Esophagus (tissue), 2 donors: ENCODE data around the gene C1QTNF8. TPM values are rescaled to one million over a fixed set of nuclear protein-coding genes. Genes with fewer than 3 reads are reported as not detected.

Source experiments
- H3K27ac ChIP-seq, 2 donors: one replicate each; pipeline ENCODE4 v1.5.1; 2013; ENCODE audit warnings: low read depth in 2 of 2, mild to moderate bottlenecking in 2 of 2, inconsistent platforms in 1 of 2, low read length in 1 of 2, moderate library complexity in 1 of 2
- H3K27me3 ChIP-seq, 2 donors: one replicate each; pipeline ENCODE4 v1.6.1; 2013; ENCODE audit warnings: low read length in 2 of 2, control low read depth in 1 of 2, mild to moderate bottlenecking in 1 of 2; ENCODE audit not compliant: insufficient read depth in 2 of 2, control insufficient read depth in 1 of 2
- H3K36me3 ChIP-seq, 2 donors: one replicate each; pipeline ENCODE4 v1.6.1; 2013; ENCODE audit warnings: low read length in 1 of 2; ENCODE audit not compliant: control insufficient read depth in 2 of 2, insufficient read depth in 2 of 2
- H3K4me1 ChIP-seq, 2 donors: one replicate each; pipeline ENCODE4 v1.6.1; 2013; ENCODE audit warnings: low read length in 1 of 2; ENCODE audit not compliant: control insufficient read depth in 2 of 2, insufficient read depth in 2 of 2
- H3K4me3 ChIP-seq, 2 donors: one replicate each; pipeline ENCODE4 v1.5.1; 2013; ENCODE audit warnings: low read length in 2 of 2, mild to moderate bottlenecking in 2 of 2, low read depth in 1 of 2, moderate library complexity in 1 of 2
- H3K9me3 ChIP-seq, 2 donors: one replicate each; pipeline ENCODE4 v1.6.1; 2013; ENCODE audit warnings: mild to moderate bottlenecking in 2 of 2, low read depth in 1 of 2, low read length in 1 of 2, moderate library complexity in 1 of 2; ENCODE audit not compliant: control insufficient read depth in 2 of 2, insufficient read depth in 1 of 2
- WGBS, 2 donors: extraction: QIAGEN DNeasy Blood & Tissue Kit; methylation state at CpG; one replicate each; pipeline ENCODE4 v1.1.7; 2013; 5-methylcytosine and 5-hydroxymethylcytosine counted together
- polyA plus RNA-seq, 2 donors: library from polyadenylated mRNA; stranded (reverse); fragments of 200-250 nt; gene quantifications; one replicate each; pipeline ENCODE4 v1.2.3, GENCODE V29; 2013
- donor health status: healthy with polysubstance abuse.
- donor health status: Bipolar disorder and iron deficiency.

C1QTNF8 gene
- polyA plus RNA-seq, 2 donors: not detected

GRCh38 chr16:1073566-1074378 lies 22.3 kb downstream of the C1QTNF8 start:
- Histone ChIP-seq H3K27me3 (peaks cover 12 to 18% of the 10 kb centered on the region in 2 donors), H3K36me3 (no peaks in the 10 kb centered on the region), H3K4me1 (peaks cover 4 to 5% of the 10 kb centered on the region in 2 donors), H3K4me3 (no peak overlapping the region), H3K9me3 (peaks cover 0 to 2% of the 10 kb centered on the region in 2 donors), H3K27ac (no peak overlapping the region)
- 57 to 58% methylated on average over 30 of the region's 30 CpGs for WGBS, 2 donors

GRCh38 chr16:1073262-1073558 lies 22.8 kb downstream of the C1QTNF8 start:
- H3K27ac ChIP-seq: no peak overlapping the region
- peaks cover under 1 to 4% of the 10 kb centered on the region in 2 donors for H3K4me1 ChIP-seq
- H3K4me3 ChIP-seq: no peak overlapping the region
- 62 to 64% methylated on average over 13 of the region's 13 CpGs for WGBS, 2 donors
- H3K36me3 ChIP-seq: no peaks in the 10 kb centered on the region
- H3K27me3 ChIP-seq: peaks cover 12 to 18% of the 10 kb centered on the region in 2 donors
- H3K9me3 ChIP-seq: peaks cover 0 to 2% of the 10 kb centered on the region in 2 donors

GRCh38 chr16:1072526-1073261 lies 23.4 kb downstream of the C1QTNF8 start, which contains the start of gene SSTR5:
SSTR5 (plus strand) TSS chr16:1072747; CDS start chr16:1078869, 6,122 bp downstream.
- Histone ChIP-seq H3K4me3 (no peak within 1 kb of the TSS), H3K4me1 (peaks cover 0 to 4% of the 10 kb centered on the region in 2 donors), H3K36me3 (no peaks in the 10 kb centered on the region), H3K9me3 (peaks cover 0 to 2% of the 10 kb centered on the region in 2 donors), H3K27me3 (peaks cover 12 to 18% of the 10 kb centered on the region in 2 donors), H3K27ac (no peak within 1 kb of the TSS)
- WGBS, 2 donors: 9 to 10% methylated on average over 30 to 59 of the region's 59 CpGs

GRCh38 chr16:1071561-1072225 lies 24.4 kb downstream of the C1QTNF8 start:
- Histone ChIP-seq H3K9me3 (peaks cover 0 to 2% of the 10 kb centered on the region in 2 donors), H3K27ac (no peak overlapping the region), H3K4me1 (peaks cover 0 to 4% of the 10 kb centered on the region in 2 donors), H3K4me3 (no peak overlapping the region), H3K36me3 (no peaks in the 10 kb centered on the region), H3K27me3 (peaks cover 12 to 18% of the 10 kb centered on the region in 2 donors)
- 6 to 8% methylated on average over 30 of the region's 30 CpGs for WGBS, 2 donors

DNA sequence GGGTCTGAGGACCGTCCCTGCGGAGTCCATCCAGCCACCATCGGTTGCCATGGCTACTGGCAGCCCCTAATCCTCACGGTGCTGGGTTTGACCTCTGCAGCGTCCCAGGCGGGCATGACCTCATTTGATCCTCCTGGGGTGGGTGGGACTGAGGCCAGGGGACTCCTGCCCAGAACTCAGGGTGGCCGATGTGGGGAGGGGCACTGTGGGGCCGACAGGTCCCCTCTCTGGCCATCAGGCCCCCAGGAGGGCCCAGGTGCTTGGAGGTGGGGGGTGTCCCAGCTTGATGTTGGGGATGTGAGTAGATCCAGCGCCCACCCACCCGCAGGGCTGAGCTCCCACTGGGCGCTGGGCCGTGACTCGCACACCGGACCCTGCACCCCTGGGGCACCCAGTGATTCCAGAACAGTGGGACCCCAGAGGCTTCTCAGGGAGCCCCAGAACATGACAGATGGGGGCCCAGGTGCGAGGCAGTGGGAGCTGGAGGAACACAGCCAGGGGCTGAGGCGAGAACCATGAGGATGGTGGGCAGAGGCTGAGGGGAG lies 25.1 kb downstream of the C1QTNF8 start:
- WGBS, 2 donors: 29 to 33% methylated on average over 16 of the region's 16 CpGs
- H3K27me3 ChIP-seq: peaks cover 12 to 18% of the 10 kb centered on the region in 2 donors
- H3K27ac ChIP-seq: no peak overlapping the region
- peaks cover 0 to 2% of the 10 kb centered on the region in 2 donors for H3K9me3 ChIP-seq
- no peaks in the 10 kb centered on the region for H3K36me3 ChIP-seq
- H3K4me1 ChIP-seq: peaks cover 0 to 4% of the 10 kb centered on the region in 2 donors
- no peak overlapping the region for H3K4me3 ChIP-seq

DNA sequence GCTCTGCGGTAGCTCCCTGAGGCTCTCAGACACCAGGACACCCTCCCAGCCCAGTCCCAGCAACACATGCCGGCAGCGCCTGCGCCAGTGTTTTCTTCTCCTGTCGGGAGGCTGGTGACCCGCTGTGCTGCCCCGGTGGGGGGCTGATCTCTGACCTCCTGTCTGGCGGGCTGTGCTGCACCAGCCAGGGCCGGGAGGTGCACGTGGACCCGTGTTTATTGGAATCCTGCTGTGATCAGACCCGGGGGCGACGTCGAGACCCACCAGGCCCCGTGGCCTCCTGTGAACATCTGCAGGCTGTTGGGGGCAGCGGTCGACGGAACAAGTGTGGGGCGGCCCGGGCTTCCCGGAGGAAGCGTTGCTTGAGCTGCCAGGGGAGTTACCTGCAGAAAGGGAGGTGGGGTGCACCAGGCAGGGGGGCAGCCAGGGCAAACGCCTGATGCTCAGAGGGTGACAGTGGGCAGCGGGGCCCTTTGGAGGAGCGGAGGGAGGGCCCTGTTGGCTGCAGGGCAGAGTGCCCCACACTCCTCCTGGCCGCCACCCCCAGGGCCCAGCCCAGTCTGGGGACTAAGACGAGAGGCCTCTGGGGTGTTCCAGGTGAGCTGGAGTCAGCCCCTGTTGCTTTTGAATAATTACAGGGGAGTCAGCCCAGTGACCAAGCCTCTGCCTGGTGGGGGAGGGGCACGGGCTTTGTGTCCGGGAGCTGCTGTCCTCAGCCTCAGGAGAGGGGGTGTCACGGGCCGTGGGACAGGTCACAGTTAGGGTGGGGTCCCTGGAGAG lies 25.8 kb downstream of the C1QTNF8 start:
- Histone ChIP-seq H3K9me3 (peaks cover 0 to 2% of the 10 kb centered on the region in 2 donors), H3K27me3 (peaks cover 12 to 23% of the 10 kb centered on the region in 2 donors), H3K27ac (no peak overlapping the region), H3K4me1 (peaks cover 0 to 4% of the 10 kb centered on the region in 2 donors), H3K36me3 (no peaks in the 10 kb centered on the region), H3K4me3 (no peak overlapping the region)
- 23 to 29% methylated on average over 29 to 32 of the region's 32 CpGs for WGBS, 2 donors

- Histone ChIP-seq H3K27ac (no peak overlapping the region), H3K9me3 (peaks cover 0 to 2% of the 10 kb centered on the region in 2 donors), H3K36me3 (no peaks in the 10 kb centered on the region), H3K27me3 (peaks cover 12 to 23% of the 10 kb centered on the region in 2 donors), H3K4me1 (peaks cover 0 to 4% of the 10 kb centered on the region in 2 donors), H3K4me3 (no peak overlapping the region)
- WGBS, 2 donors: 81 to 87% methylated on average over 7 of the region's 7 CpGs
Observed at GRCh38 chr16:1069154-1069553, 26.9 kb downstream of the C1QTNF8 start.

GRCh38 chr16:1068451-1068850 lies 27.6 kb downstream of the C1QTNF8 start:
- peaks cover 0 to 2% of the 10 kb centered on the region in 2 donors for H3K9me3 ChIP-seq
- H3K36me3 ChIP-seq: no peaks in the 10 kb centered on the region
- H3K27ac ChIP-seq: no peak overlapping the region
- whole genome bisulfite sequencing, 2 donors: 62 to 73% methylated on average over 18 of the region's 18 CpGs
- H3K4me3 ChIP-seq: no peak overlapping the region
- H3K27me3 ChIP-seq: peaks cover 6 to 17% of the 10 kb centered on the region in 2 donors
- H3K4me1 ChIP-seq: peaks cover 0 to 4% of the 10 kb centered on the region in 2 donors
